GM18907 (cell line): ENCODE measurements around the gene IL7R.

Experiments
- ATAC-seq: cut with Tn5 transposase; IDR thresholded peaks from one replicate; pipeline ENCODE4 v1.9.1; 2021; ENCODE audit warnings: mild to moderate bottlenecking, moderate library complexity; ENCODE audit not compliant: unreplicated experiment

The IL7R gene

GRCh38 chr5:35856765-35857351 is at the start of gene IL7R:
Gene IL7R, plus strand, starts transcription at chr5:35856891. Its CDS starts 87 bp downstream, at chr5:35856978.
- peak; percentile 56 for ATAC-seq

- ATAC-seq = no peak
Observed at GRCh38 chr5:35810601-35811000, 46.1 kb upstream of the IL7R start.

GRCh38 chr5:35811108-35811741 is 45.5 kb upstream of the IL7R start:
- ATAC-seq = no peak

- no peak for ATAC-seq
Observed at GRCh38 chr5:35813521-35813920, 43.2 kb upstream of the IL7R start.

- peak; percentile 58 for ATAC-seq
Observed at GRCh38 chr5:35815089-35815936, 41.4 kb upstream of the IL7R start.

GRCh38 chr5:35816881-35817521 is 39.7 kb upstream of the IL7R start:
- ATAC-seq = no peak

- ATAC-seq = no peak
Observed at GRCh38 chr5:35819026-35819425, 37.7 kb upstream of the IL7R start.

- ATAC-seq = no peak
Observed at GRCh38 chr5:35819668-35820067, 37.0 kb upstream of the IL7R start.

- ATAC-seq = no peak
Observed at GRCh38 chr5:35820735-35821134, 36.0 kb upstream of the IL7R start.

GRCh38 chr5:35821513-35821912 is 35.2 kb upstream of the IL7R start:
- no peak for ATAC-seq

GRCh38 chr5:35822511-35822910 is 34.2 kb upstream of the IL7R start:
- no peak for ATAC-seq

- no peak for ATAC-seq
Observed at GRCh38 chr5:35823347-35824098, 33.2 kb upstream of the IL7R start.

- no peak for ATAC-seq
Observed at GRCh38 chr5:35826056-35826455, 30.6 kb upstream of the IL7R start.

- no peak for ATAC-seq
Observed at GRCh38 chr5:35826554-35826953, 30.1 kb upstream of the IL7R start.

- no peak for ATAC-seq
Observed at GRCh38 chr5:35828082-35828598, 28.6 kb upstream of the IL7R start.

GRCh38 chr5:35830587-35830986 is 26.1 kb upstream of the IL7R start:
- ATAC-seq = no peak

GRCh38 chr5:35832762-35833161 is 23.9 kb upstream of the IL7R start:
- no peak for ATAC-seq

- no peak for ATAC-seq
Observed at GRCh38 chr5:35833224-35833623, 23.5 kb upstream of the IL7R start.

GRCh38 chr5:35835796-35836742 is 20.6 kb upstream of the IL7R start:
- no peak for ATAC-seq
